Astrocyte of the cerebellum (primary cell): Measurements from ENCODE around the gene RBBP5.

Experiments
- DNase-seq: peaks from one replicate; pipeline ENCODE4 v3.0.0-alpha.2; 2011; ENCODE audit warnings: low read depth
- H3K4me3 ChIP-seq: 2 replicates; pipeline ENCODE4 v1.5.1; 2011; ENCODE audit warnings: mild to moderate bottlenecking, low read depth, low read length, moderate library complexity
- in situ Hi-C: cut with HindIII; loops from 2 replicates; pipeline ENCODE4 v1.10.0; 2017; ENCODE audit warnings: low sequenced_read_pairs
- TF ChIP-seq, protein P1 (sequence below): IDR thresholded peaks from 2 replicates; pipeline ENCODE4 v1.5.1; 2012; ENCODE audit warnings: low read length, low read depth, moderate library complexity, mild to moderate bottlenecking; ENCODE audit errors: missing control alignments

Gene RBBP5

DNA sequence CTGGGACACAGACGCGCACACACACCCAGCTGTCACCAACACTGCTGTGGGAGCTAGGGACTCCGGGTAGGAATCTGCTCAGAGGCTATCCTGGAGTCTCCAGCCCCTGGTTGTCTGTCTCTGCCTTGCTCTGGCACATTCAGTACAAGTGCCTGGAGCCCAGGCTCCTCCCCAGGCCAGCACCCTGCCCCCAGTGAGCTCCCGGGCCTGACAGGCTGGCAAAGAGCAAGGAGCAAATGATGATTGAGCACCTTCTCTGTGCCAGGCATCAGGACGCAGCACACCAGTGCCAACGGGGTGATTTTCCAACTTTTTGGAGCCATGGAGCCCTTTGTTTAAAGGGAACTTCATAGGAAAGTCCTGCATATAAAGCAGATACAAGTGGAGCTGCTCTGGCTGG lies 72.3 kb downstream of the RBBP5 start:
- TF ChIP-seq, protein P1, sequence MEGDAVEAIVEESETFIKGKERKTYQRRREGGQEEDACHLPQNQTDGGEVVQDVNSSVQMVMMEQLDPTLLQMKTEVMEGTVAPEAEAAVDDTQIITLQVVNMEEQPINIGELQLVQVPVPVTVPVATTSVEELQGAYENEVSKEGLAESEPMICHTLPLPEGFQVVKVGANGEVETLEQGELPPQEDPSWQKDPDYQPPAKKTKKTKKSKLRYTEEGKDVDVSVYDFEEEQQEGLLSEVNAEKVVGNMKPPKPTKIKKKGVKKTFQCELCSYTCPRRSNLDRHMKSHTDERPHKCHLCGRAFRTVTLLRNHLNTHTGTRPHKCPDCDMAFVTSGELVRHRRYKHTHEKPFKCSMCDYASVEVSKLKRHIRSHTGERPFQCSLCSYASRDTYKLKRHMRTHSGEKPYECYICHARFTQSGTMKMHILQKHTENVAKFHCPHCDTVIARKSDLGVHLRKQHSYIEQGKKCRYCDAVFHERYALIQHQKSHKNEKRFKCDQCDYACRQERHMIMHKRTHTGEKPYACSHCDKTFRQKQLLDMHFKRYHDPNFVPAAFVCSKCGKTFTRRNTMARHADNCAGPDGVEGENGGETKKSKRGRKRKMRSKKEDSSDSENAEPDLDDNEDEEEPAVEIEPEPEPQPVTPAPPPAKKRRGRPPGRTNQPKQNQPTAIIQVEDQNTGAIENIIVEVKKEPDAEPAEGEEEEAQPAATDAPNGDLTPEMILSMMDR: no peak
- in situ Hi-C loops: no loop called here
- DNase-seq: no peak
- H3K4me3 ChIP-seq: no peak overlapping the region

- DNase-seq: no peak
- in situ Hi-C loops: no loop called here
- TF ChIP-seq, protein P1: no peak
- no peak overlapping the region for H3K4me3 ChIP-seq
Observed at GRCh38 chr1:205048382-205048781, 73.4 kb downstream of the RBBP5 start.

DNA sequence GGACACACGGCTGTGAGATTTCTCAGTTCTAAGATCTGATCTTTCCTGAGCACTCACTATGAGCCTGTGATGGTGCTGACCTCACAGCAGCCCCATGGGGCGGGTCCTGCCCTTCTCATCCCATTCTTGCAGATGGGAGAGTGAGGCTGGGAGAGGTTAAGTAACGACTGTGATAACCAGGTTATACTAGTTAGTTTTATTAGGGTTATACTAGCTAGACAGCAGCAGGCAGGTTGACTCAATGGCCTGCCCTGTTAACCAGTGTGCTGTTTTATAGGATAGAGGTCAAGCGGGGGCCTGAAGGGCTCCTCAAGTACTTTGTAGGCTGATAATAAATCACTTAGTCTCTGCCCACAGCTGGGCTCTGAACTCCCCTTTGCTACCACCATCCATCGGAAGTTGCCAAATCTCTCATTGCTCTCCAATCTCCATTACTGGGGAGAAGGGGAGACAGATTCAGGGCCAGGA lies 74.0 kb downstream of the RBBP5 start:
- no peak for DNase-seq
- in situ Hi-C loops: no loop called here
- TF ChIP-seq, protein P1: no peak
- H3K4me3 ChIP-seq: no peak overlapping the region

DNA sequence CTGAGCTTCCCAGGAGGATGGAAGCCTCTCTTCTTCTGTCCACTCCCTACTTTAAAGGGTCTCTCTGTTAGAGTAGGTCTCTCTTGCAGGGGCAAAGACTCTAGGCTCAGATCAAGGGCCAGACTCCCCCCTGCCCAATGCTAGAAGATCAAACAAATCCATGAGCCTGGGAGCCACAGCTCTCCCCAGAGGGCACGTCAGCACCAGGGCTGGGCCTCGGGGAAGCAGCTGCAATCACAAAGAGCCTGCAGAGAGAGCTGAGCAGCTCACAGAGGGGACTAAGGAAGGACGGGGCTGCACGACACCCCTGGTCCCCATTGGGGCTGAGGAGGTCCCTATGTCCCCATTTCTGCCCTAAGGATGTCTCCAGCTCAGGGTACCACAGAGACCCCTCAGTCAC lies 74.9 kb downstream of the RBBP5 start:
- no peak for DNase-seq
- TF ChIP-seq, protein P1: no peak
- in situ Hi-C loops: no loop called here
- no peak overlapping the region for H3K4me3 ChIP-seq

- TF ChIP-seq, protein P1: no peak
Observed at GRCh38 chr1:205045146-205045545, 76.6 kb downstream of the RBBP5 start.

DNA sequence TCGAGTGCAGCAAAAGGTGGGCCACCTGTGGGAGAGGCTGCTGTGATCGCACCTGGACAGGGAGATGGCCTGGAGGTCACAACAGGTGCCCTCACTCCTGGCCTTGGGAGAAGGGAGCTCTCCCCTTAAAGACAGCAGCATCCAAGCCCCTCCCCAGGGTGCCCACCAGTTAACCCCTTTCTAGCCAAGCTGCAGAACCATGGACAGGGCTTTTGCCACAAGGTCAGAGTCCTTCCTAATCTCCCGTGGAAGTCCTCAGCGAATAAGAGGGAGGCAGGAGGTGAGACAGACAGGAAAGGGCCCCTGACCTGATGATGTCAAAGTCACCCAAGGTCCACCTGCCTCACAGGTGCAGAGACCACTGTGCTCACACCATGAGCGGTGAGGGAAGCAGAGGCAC lies 77.0 kb downstream of the RBBP5 start:
- in situ Hi-C loops: no loop called here

More at GRCh38 chr1:205045146-205045545, 76.6 kb downstream of the RBBP5 start:
- no peak for DNase-seq
- in situ Hi-C loops: no loop called here
- no peak overlapping the region for H3K4me3 ChIP-seq

More for the DNA sequence above, 77.0 kb downstream of the RBBP5 start:
- TF ChIP-seq, protein P1: no peak
- no peak overlapping the region for H3K4me3 ChIP-seq
- DNase-seq: no peak
